ENCODE results near the gene LDLRAD4.

DNA sequence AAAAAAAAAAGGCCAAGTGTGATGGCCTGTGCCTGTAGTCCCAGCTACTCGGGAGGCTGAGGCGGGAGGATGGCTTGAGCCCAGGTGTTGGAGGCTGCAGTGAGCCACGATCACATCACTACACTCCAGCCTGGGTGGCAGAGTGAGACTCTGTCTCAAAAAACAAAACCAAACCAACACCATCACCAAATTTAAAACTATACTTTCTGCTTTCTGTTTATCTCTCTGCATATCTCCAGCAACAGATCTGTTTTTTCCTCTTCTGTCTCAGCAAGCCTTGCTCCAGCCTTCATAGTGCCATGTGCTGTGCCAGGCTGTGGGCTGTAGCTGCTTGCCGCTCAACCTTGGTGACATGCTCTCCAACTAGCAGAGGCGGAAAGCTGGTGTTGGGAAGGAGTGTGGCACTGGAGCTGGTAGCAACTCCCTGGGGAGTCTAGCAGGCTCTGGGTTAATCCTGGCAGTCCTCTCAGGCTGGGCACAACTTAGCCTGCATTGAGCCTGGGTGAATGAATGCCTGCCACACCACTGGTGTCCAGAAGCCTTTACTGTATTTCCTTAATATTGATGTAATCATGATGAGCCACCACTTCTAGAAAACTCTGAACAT is 204.1 kb downstream of the LDLRAD4 start:
- TF ChIP-seq, protein P1, sequence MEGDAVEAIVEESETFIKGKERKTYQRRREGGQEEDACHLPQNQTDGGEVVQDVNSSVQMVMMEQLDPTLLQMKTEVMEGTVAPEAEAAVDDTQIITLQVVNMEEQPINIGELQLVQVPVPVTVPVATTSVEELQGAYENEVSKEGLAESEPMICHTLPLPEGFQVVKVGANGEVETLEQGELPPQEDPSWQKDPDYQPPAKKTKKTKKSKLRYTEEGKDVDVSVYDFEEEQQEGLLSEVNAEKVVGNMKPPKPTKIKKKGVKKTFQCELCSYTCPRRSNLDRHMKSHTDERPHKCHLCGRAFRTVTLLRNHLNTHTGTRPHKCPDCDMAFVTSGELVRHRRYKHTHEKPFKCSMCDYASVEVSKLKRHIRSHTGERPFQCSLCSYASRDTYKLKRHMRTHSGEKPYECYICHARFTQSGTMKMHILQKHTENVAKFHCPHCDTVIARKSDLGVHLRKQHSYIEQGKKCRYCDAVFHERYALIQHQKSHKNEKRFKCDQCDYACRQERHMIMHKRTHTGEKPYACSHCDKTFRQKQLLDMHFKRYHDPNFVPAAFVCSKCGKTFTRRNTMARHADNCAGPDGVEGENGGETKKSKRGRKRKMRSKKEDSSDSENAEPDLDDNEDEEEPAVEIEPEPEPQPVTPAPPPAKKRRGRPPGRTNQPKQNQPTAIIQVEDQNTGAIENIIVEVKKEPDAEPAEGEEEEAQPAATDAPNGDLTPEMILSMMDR (conservative IDR thresholded peaks at IDR 0.05): no peak
- TF ChIP-seq EZH2 (IDR thresholded peaks at IDR 0.05; ENCODE audit: low read depth): no peak

Measured in PC-9 (cell line).